H1 (cell line): ENCODE measurements around the gene PCDH9. TPM values are rescaled to one million over a fixed set of nuclear protein-coding genes. Genes with fewer than 3 reads are reported as not detected.

Experiments used
- JUND ChIP-seq: IDR thresholded peaks from 2 replicates; pipeline ENCODE4 v1.6.1; 2011; ENCODE audit warnings: mild to moderate bottlenecking, improper control_type of control experiment, low read length
- RNF2 ChIP-seq: fragments of 200-900, 300-1000 bp; sonication (generic); IDR thresholded peaks from 2 replicates; pipeline ENCODE4 v1.7.1; 2016; ENCODE audit warnings: borderline replicate concordance, low read depth, mild to moderate bottlenecking, antibody characterized with exemption, low read length; ENCODE audit not compliant: poor library complexity, severe bottlenecking; ENCODE audit errors: missing control alignments
- polyA plus RNA-seq, 7 experiments: library from polyadenylated mRNA; depleted of rRNA in 3 of 7; stranded (reverse) in 5 of 7; unstranded in 2 of 7; fragments of >200 nt in 5 of 7; fragments of 200-250 nt in 2 of 7; gene quantifications; 1 replicate in 5 of 7; 2 replicates in 1 of 7; 4 replicates in 1 of 7; pipeline versions ENCODE4 v1.2.1 to v1.2.3, GENCODE V29; 2011 to 2013; ENCODE audit warnings: missing spikeins in 2 of 7, mixed read lengths in 2 of 7
- total RNA-seq: library from RNA; stranded (reverse); fragmentation: NEBNext Ultra II Directional; extraction: Animal tissue kit (Norgen Biotek cat#: 25700); gene quantifications from 2 replicates; pipeline ENCODE4 v1.2.1, GENCODE V29; 2021

The PCDH9 gene
- total and polyA plus RNA-seq, 2 of the 8 experiments (the other 6 are each of a cell fraction or from before 2014, with no cell fraction given), result 0.12 to 0.60 TPM

GRCh38 chr13:66506979-66507378 is 723.2 kb downstream of the PCDH9 start (continued):
- TF ChIP-seq JUND, result no peak
- no peak for TF ChIP-seq RNF2
